Vagina (tissue), 2 donors: ENCODE data around the gene RAB8B. TPM values are rescaled to one million over a fixed set of nuclear protein-coding genes. Genes with fewer than 3 reads are reported as not detected.

Source experiments
- DNase-seq, 2 donors: peaks; one replicate each; pipeline ENCODE4 v3.0.0-alpha.2; 2017; ENCODE audit errors: extremely low spot score in 2 of 2
- H3K27ac ChIP-seq: fragments of 200-600 bp; sonication (generic); one replicate; pipeline ENCODE4 v1.5.1; 2019
- H3K27me3 ChIP-seq: fragments of 200-600 bp; sonication (generic); one replicate; pipeline ENCODE4 v1.5.1; 2019
- H3K36me3 ChIP-seq, 2 donors: fragments of 200-600 bp; sonication (generic); one replicate each; pipeline ENCODE4 v1.5.1; 2017 to 2019
- H3K4me1 ChIP-seq: fragments of 200-600 bp; sonication (generic); one replicate; pipeline ENCODE4 v1.5.1; 2019
- H3K4me3 ChIP-seq, 2 donors: fragments of 200-600 bp; sonication (generic); 1 replicate in 1 of 2; 2 replicates in 1 of 2; pipeline ENCODE4 v1.5.1; 2016 to 2019
- H3K9me3 ChIP-seq: fragments of 200-600 bp; sonication (generic); one replicate; pipeline ENCODE4 v1.5.1; 2019
- CTCF ChIP-seq, 3 experiments: fragments of 450-650 bp in 2 of 3; fragments of 200-600 bp in 1 of 3; sonication (generic) in 1 of 3; IDR thresholded peaks; one replicate each; pipeline ENCODE4 v1.5.1; 2017 to 2019; ENCODE audit warnings: antibody characterized with exemption in 3 of 3, mild to moderate bottlenecking in 2 of 3, moderate library complexity in 2 of 3
- POLR2A ChIP-seq, 2 donors: fragments of 450-650 bp; IDR thresholded peaks; one replicate each; pipeline ENCODE4 v1.6.1; 2017; ENCODE audit warnings: antibody characterized with exemption in 2 of 2, mild to moderate bottlenecking in 2 of 2, moderate library complexity in 2 of 2
- POLR2AphosphoS5 ChIP-seq, 2 donors: sonication (generic); formaldehyde crosslinking; IDR thresholded peaks; one replicate each; pipeline ENCODE4 v1.9.0; 2017; ENCODE audit warnings: antibody characterized with exemption in 2 of 2, mild to moderate bottlenecking in 2 of 2, low read depth in 1 of 2; ENCODE audit not compliant: insufficient read depth in 1 of 2
- intact Hi-C: fragments of 100-400 bp; cut with DNase I; formaldehyde crosslinking; loops from one replicate; pipeline ENCODE4 v1.15.1; 2023
- total RNA-seq: library from RNA; depleted of rRNA; stranded (reverse); fragments of >200 nt; gene quantifications from one replicate; pipeline ENCODE4 v1.2.3, GENCODE V29; 2016

RAB8B gene
- total RNA-seq, 1 donor from 2014 or later, result 29.5 TPM

- Histone ChIP-seq H3K4me1 (peaks cover 6% of the 10 kb centered on the region), H3K36me3 (peaks cover 0 to 21% of the 10 kb centered on the region in 2 donors), H3K4me3 (no peak overlapping the region), H3K27me3 (no peaks in the 10 kb centered on the region), H3K27ac (no peak overlapping the region), H3K9me3 (no peaks in the 10 kb centered on the region)
- intact Hi-C loops, result no loop called here
- TF ChIP-seq POLR2A (IDR thresholded peaks at IDR 0.05) (no peak), POLR2AphosphoS5 (IDR thresholded peaks at IDR 0.05; ENCODE audit: insufficient read depth in 1 of 2, low read depth in 1 of 2) (no peak), CTCF (IDR thresholded peaks at IDR 0.05) (no peak)
- no peak for DNase-seq
Measured at GRCh38 chr15:63261311-63261710, 71.9 kb downstream of the RAB8B start.

DNA sequence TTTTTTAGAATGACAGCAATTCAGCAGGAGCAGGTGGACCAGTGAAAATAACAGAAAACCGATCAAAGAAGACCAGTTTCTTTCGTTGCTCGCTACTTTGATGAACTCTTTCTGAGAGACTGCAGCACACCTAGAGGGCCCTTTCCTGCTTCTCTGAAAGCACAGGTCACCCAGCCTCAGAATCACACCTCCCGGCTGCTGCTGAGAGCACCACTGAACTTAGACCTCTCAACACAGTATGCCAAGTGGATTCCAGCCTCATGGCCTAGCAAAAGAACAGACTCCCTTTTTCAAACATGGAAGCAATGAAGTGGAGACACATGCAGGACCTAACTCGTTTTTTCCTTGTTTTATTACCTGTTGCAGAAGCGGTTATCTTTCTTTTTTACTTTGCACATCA, 74.1 kb downstream of the RAB8B start:
- Histone ChIP-seq H3K36me3 (peaks cover 0 to 19% of the 10 kb centered on the region in 2 donors), H3K27ac (no peak overlapping the region), H3K4me1 (no peaks in the 10 kb centered on the region), H3K27me3 (no peaks in the 10 kb centered on the region), H3K9me3 (no peaks in the 10 kb centered on the region), H3K4me3 (no peak overlapping the region)
- DNase-seq, result no peak
- intact Hi-C loops, result no loop called here
- TF ChIP-seq POLR2AphosphoS5 (IDR thresholded peaks at IDR 0.05; ENCODE audit: insufficient read depth in 1 of 2, low read depth in 1 of 2), result no peak
- no peak for TF ChIP-seq CTCF (IDR thresholded peaks at IDR 0.05)
- TF ChIP-seq POLR2A (IDR thresholded peaks at IDR 0.05), result no peak

DNA sequence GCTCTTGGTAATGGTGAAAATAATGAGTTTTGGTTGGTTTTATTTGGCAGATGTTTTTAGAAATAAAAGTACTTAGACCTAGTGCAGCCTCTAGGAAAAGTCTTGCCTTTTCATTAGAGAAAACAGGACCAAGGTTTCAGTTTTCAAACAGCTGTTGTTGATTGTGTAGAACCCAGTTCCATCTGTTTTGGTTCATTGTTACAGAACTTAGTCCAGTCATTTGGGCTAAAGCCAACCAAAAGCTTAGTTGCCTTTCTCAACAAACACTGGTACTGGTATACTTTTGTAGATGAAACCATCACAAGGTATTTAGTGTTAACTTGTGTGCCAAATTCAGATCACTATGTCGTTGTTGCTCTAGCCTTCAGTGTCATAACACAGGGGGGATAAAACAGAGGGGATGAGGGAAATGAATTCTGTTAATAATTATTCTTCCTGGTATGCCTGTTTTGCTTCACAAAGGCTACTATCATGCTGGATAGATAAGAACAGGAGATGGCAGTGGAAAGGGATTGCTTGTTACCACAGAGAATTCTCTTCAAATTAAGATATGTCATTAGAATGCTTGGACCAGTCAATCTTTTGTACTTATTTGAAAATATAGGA, 75.4 kb downstream of the RAB8B start:
- intact Hi-C loops, result no loop called here
- Histone ChIP-seq H3K9me3 (no peaks in the 10 kb centered on the region), H3K27me3 (no peaks in the 10 kb centered on the region), H3K36me3 (peaks cover 0 to 13% of the 10 kb centered on the region in 2 donors), H3K4me3 (no peak overlapping the region), H3K27ac (no peak overlapping the region), H3K4me1 (no peaks in the 10 kb centered on the region)
- no peak for TF ChIP-seq POLR2AphosphoS5 (IDR thresholded peaks at IDR 0.05; ENCODE audit: insufficient read depth in 1 of 2, low read depth in 1 of 2)
- TF ChIP-seq POLR2A (IDR thresholded peaks at IDR 0.05), result no peak
- no peak for DNase-seq

DNA sequence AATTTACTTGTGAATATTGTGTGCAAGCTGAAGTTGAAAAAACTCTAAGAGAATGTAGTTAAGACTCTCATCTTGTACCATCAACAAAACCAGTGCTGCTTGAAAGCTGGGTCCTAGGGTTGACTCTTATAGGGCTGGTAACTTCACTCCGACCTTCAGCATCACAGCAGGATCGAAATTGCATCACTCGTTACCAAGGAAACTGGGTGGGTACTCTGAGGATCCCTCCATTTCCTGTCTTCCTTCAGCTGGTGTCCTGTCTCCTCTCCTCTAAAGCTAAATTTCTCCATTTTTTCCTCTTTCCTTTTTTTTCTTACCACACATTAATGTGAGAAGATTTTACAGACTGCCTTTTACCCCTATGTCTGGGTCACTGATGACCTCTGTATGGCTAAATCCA, 85.0 kb downstream of the RAB8B start:
- DNase-seq, result no peak
- Histone ChIP-seq H3K4me3 (no peak overlapping the region), H3K4me1 (peaks cover 9% of the 10 kb centered on the region), H3K27me3 (no peaks in the 10 kb centered on the region), H3K36me3 (no peaks in the 10 kb centered on the region), H3K27ac (no peak overlapping the region), H3K9me3 (no peaks in the 10 kb centered on the region)
- TF ChIP-seq POLR2AphosphoS5 (IDR thresholded peaks at IDR 0.05; ENCODE audit: insufficient read depth in 1 of 2, low read depth in 1 of 2) (no peak), POLR2A (IDR thresholded peaks at IDR 0.05) (no peak), CTCF (IDR thresholded peaks at IDR 0.05) (no peak)
- intact Hi-C loops, result no loop called here

DNA sequence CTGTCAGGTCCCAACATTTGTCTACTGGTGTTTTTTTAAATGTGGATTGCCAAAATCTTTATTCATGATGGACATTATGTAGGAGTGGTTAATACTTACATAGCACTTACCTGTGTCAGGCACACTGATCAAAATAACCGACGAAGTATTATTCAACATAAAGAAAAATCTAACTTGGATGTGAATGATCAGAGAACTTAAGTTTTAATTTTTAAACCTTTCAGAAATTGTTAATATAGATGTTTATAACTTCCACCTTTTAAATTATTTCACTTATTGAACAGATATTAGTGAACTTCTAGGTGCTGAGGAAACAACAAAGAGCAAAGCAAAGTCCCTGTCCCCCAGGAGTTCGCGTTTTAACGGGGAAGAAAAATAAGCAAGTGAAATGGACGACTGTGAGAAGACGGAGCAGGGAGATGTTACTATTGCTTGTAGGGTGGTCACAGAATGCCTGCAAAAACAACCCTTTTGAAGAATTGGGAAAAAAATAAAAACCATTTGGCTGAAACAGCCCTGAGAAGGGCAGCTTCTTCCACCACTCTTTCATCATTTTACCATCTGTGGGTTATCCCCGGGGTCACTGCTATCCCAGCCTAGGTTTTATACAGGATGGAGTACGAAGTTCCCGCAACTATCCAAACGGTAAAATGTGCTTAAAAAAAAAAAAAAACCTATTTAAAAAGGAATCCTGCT, 87.1 kb downstream of the RAB8B start:
- Histone ChIP-seq H3K27me3 (no peaks in the 10 kb centered on the region), H3K36me3 (no peaks in the 10 kb centered on the region), H3K27ac (peak overlapping the region; percentile 94), H3K4me1 (peaks cover 9% of the 10 kb centered on the region), H3K4me3 (peak overlapping the region; percentile 73 to 92), H3K9me3 (no peaks in the 10 kb centered on the region)
- TF ChIP-seq POLR2AphosphoS5 (IDR thresholded peaks at IDR 0.05; ENCODE audit: insufficient read depth in 1 of 2, low read depth in 1 of 2), result no peak
- TF ChIP-seq POLR2A (IDR thresholded peaks at IDR 0.05), result no peak
- TF ChIP-seq CTCF (IDR thresholded peaks at IDR 0.05), result no peak
- no peak for DNase-seq
- intact Hi-C loops, result loop anchor here (5.0 kb wide), 1 partner anchor 84 kb away; no protein-coding TSS in a partner anchor
